Loucy (cell line): ENCODE measurements around the gene TPRG1.
A peak's percentile ranks its signal among the peaks of the same experiment; 100 is the strongest.

Source experiments
- H2AFZ ChIP-seq: fragments of 200-600 bp; sonication (generic); 2 replicates; pipeline ENCODE4 v1.6.0; 2016; ENCODE audit warnings: antibody characterized with exemption, mild to moderate bottlenecking, low read length, moderate library complexity
- H3F3A ChIP-seq: fragments of 200-600 bp; 2 replicates; pipeline ENCODE4 v1.6.0; 2016; ENCODE audit warnings: antibody characterized with exemption, low read depth, mild to moderate bottlenecking
- H3K27me3 ChIP-seq: fragments of 200-600 bp; sonication (generic); 2 replicates; pipeline ENCODE4 v1.6.1; 2014; ENCODE audit warnings: low read length, mild to moderate bottlenecking; ENCODE audit not compliant: insufficient read depth, poor library complexity, severe bottlenecking
- H3K36me3 ChIP-seq: fragments of 200-600 bp; sonication (generic); 2 replicates; pipeline ENCODE4 v1.6.1; 2016; ENCODE audit warnings: low read length; ENCODE audit not compliant: insufficient read depth
- H3K4me1 ChIP-seq: fragments of 200-600 bp; sonication (generic); 2 replicates; pipeline ENCODE4 v1.5.1; 2014; ENCODE audit warnings: low read length, mild to moderate bottlenecking; ENCODE audit not compliant: insufficient read depth, poor library complexity, severe bottlenecking
- H3K4me2 ChIP-seq: fragments of 200-600 bp; sonication (generic); 2 replicates; pipeline ENCODE4 v1.6.0; 2014; ENCODE audit warnings: antibody characterized with exemption, low read length, low read depth, mild to moderate bottlenecking; ENCODE audit not compliant: poor library complexity, severe bottlenecking
- H3K4me3 ChIP-seq: fragments of 200-600 bp; sonication (generic); 2 replicates; pipeline ENCODE4 v1.5.1; 2014; ENCODE audit warnings: low read length, mild to moderate bottlenecking, mixed read lengths; ENCODE audit not compliant: poor library complexity, severe bottlenecking
- H3K79me2 ChIP-seq: fragments of 200-600 bp; sonication (generic); 2 replicates; pipeline ENCODE4 v1.6.1; 2014; ENCODE audit warnings: low read length; ENCODE audit not compliant: insufficient read depth
- H3K9ac ChIP-seq: fragments of 200-600 bp; sonication (generic); 2 replicates; pipeline ENCODE4 v1.6.0; 2014; ENCODE audit warnings: mild to moderate bottlenecking, low read depth, low read length, moderate library complexity; ENCODE audit not compliant: poor library complexity, severe bottlenecking
- H3K9me2 ChIP-seq: fragments of 200-600 bp; sonication (generic); replicated peaks from 2 replicates; pipeline ENCODE4 v1.6.1; 2016; ENCODE audit warnings: low read depth, low read length, mixed read lengths
- H3K9me3 ChIP-seq: fragments of 200-600 bp; sonication (generic); 2 replicates; pipeline ENCODE4 v1.6.1; 2014; ENCODE audit warnings: mild to moderate bottlenecking, antibody characterized with exemption, low read length, low read depth; ENCODE audit not compliant: insufficient read depth
- H4K20me1 ChIP-seq: fragments of 200-600 bp; sonication (generic); 2 replicates; pipeline ENCODE4 v1.6.0; 2014; ENCODE audit warnings: antibody characterized with exemption, low read length, mild to moderate bottlenecking; ENCODE audit not compliant: insufficient read depth, poor library complexity, severe bottlenecking
- CTCF ChIP-seq: fragments of 200-600 bp; sonication (generic); conservative IDR thresholded peaks from 2 replicates; pipeline ENCODE4 v1.5.1; 2014; ENCODE audit warnings: mild to moderate bottlenecking, antibody characterized with exemption, low read length
- EZH2phosphoT487 ChIP-seq: fragments of 200-600 bp; IDR thresholded peaks from 2 replicates; pipeline ENCODE4 v1.6.1; 2018; ENCODE audit warnings: antibody characterized with exemption, mild to moderate bottlenecking, moderate library complexity, borderline replicate concordance

Gene TPRG1

GRCh38 chr3:189192725-189193124 is 21.0 kb downstream of the TPRG1 start:
- Histone ChIP-seq H3F3A (no peaks in the 10 kb centered on the region), H3K4me2 (no peak overlapping the region), H3K27me3 (no peaks in the 10 kb centered on the region), H3K9me3 (peaks cover 11% of the 10 kb centered on the region; the same call in 1 of the 2 replicates), H4K20me1 (no peaks in the 10 kb centered on the region), H3K36me3 (no peaks in the 10 kb centered on the region), H3K79me2 (no peaks in the 10 kb centered on the region), H2AFZ (no peak overlapping the region), H3K9ac (no peak overlapping the region), H3K4me3 (no peak overlapping the region), H3K4me1 (no peaks in the 10 kb centered on the region), H3K9me2 (no peaks in the 10 kb centered on the region)
- TF ChIP-seq CTCF (no peak), EZH2phosphoT487 (no peak)

- Histone ChIP-seq H3K79me2 (no peaks in the 10 kb centered on the region), H3K9me3 (peaks cover 11% of the 10 kb centered on the region; the same call in 1 of the 2 replicates), H3K9ac (no peak overlapping the region), H3K4me1 (no peaks in the 10 kb centered on the region), H4K20me1 (no peaks in the 10 kb centered on the region), H3K9me2 (no peaks in the 10 kb centered on the region), H3K27me3 (no peaks in the 10 kb centered on the region), H3K4me2 (no peak overlapping the region), H3K4me3 (no peak overlapping the region), H3F3A (no peaks in the 10 kb centered on the region), H3K36me3 (no peaks in the 10 kb centered on the region), H2AFZ (no peak overlapping the region)
- peak; percentile 50 for TF ChIP-seq CTCF
- no peak for TF ChIP-seq EZH2phosphoT487
These were observed 23.5 kb downstream of the TPRG1 start for GRCh38 chr3:189195302-189195701.

GRCh38 chr3:189202106-189202505 is 30.3 kb downstream of the TPRG1 start:
- Histone ChIP-seq H2AFZ (no peak overlapping the region), H3F3A (no peaks in the 10 kb centered on the region), H3K9me2 (no peaks in the 10 kb centered on the region), H3K4me1 (no peaks in the 10 kb centered on the region), H3K36me3 (no peaks in the 10 kb centered on the region), H3K9me3 (no peaks in the 10 kb centered on the region), H3K4me2 (no peak overlapping the region), H4K20me1 (no peaks in the 10 kb centered on the region), H3K79me2 (no peaks in the 10 kb centered on the region), H3K27me3 (no peaks in the 10 kb centered on the region), H3K4me3 (no peak overlapping the region), H3K9ac (no peak overlapping the region)
- TF ChIP-seq CTCF = no peak
- no peak for TF ChIP-seq EZH2phosphoT487
